ENCODE results near the gene STK10.

The STK10 gene

GRCh38 chr5:172007175-172008110, 180.6 kb downstream of the STK10 start:
- peak; percentile 33 for DNase-seq (ENCODE audit: low spot score)

GRCh38 chr5:172006321-172007174, 181.5 kb downstream of the STK10 start, which contains the start of gene FBXW11:
FBXW11 (minus strand) TSS chr5:172006638; CDS start chr5:172006502, 136 bp downstream.
- DNase-seq (ENCODE audit: low spot score), result peak; percentile 98

GRCh38 chr5:172005708-172006320, 182.2 kb downstream of the STK10 start:
- peak; percentile 12 for DNase-seq (ENCODE audit: low spot score)

- DNase-seq (ENCODE audit: low spot score), result peak; percentile 32
Observed at GRCh38 chr5:172004824-172005237, 183.2 kb downstream of the STK10 start.

GRCh38 chr5:172003746-172004145, 184.3 kb downstream of the STK10 start:
- DNase-seq (ENCODE audit: low spot score), result no peak

GRCh38 chr5:172002840-172003512, 185.0 kb downstream of the STK10 start:
- no peak for DNase-seq (ENCODE audit: low spot score)

- no peak for DNase-seq (ENCODE audit: low spot score)
Observed at GRCh38 chr5:172002310-172002709, 185.7 kb downstream of the STK10 start.

GRCh38 chr5:171999877-172000276, 188.1 kb downstream of the STK10 start:
- DNase-seq (ENCODE audit: low spot score), result no peak

GRCh38 chr5:171999100-171999499, 188.9 kb downstream of the STK10 start:
- no peak for DNase-seq (ENCODE audit: low spot score)

GRCh38 chr5:171997011-171997410, 191.0 kb downstream of the STK10 start:
- no peak for DNase-seq (ENCODE audit: low spot score)

- no peak for DNase-seq (ENCODE audit: low spot score)
Observed at GRCh38 chr5:171992813-171993212, 195.2 kb downstream of the STK10 start.

- DNase-seq (ENCODE audit: low spot score), result no peak
Observed at GRCh38 chr5:171992305-171992704, 195.7 kb downstream of the STK10 start.

Data from pons (tissue), 1 donor.